ENCODE data around the gene PTGDS.

- no peak for TF ChIP-seq MAX (IDR thresholded peaks at IDR 0.05)
- TF ChIP-seq EP300 (IDR thresholded peaks at IDR 0.05; ENCODE audit: borderline replicate concordance) = no peak
- TF ChIP-seq TCF12 (IDR thresholded peaks at IDR 0.05; ENCODE audit: low read depth) = no peak
- no peak for TF ChIP-seq CREB1 (IDR thresholded peaks at IDR 0.05; ENCODE audit: low read depth)
- no peak for TF ChIP-seq TAF1 (IDR thresholded peaks at IDR 0.05; ENCODE audit: low read depth)
- no peak for TF ChIP-seq RAD21 (IDR thresholded peaks at IDR 0.05; ENCODE audit: low read depth)
- TF ChIP-seq NFIC (IDR thresholded peaks at IDR 0.05) = no peak
- no peak for TF ChIP-seq REST (IDR thresholded peaks at IDR 0.05; ENCODE audit: low read depth)
- no peak for TF ChIP-seq ZBTB7A (IDR thresholded peaks at IDR 0.05; ENCODE audit: low read depth)
- TF ChIP-seq USF1 (IDR thresholded peaks at IDR 0.05) = no peak
- no peak for TF ChIP-seq YY1 (IDR thresholded peaks at IDR 0.05; ENCODE audit: low read depth)
These were observed 15.1 kb upstream of the PTGDS start for GRCh38 chr9:136962163-136962562.
